NCI-H1694 (cell line): Measurements from ENCODE around the gene GNG12.
A peak's percentile ranks its signal among the peaks of the same experiment; 100 is the strongest.

Experiments
- DNase-seq: peaks from one replicate; lab custom pipeline; 2025; lab: John Stamatoyannopoulos, UW

GNG12 gene

GRCh38 chr1:67815303-67816094 is 17.8 kb downstream of the GNG12 start:
- no peak for DNase-seq

GRCh38 chr1:67814121-67814772 is 19.0 kb downstream of the GNG12 start:
- no peak for DNase-seq

GRCh38 chr1:67812226-67812625 is 21.0 kb downstream of the GNG12 start:
- no peak for DNase-seq

- no peak for DNase-seq
Observed at GRCh38 chr1:67811781-67812180, 21.5 kb downstream of the GNG12 start.

- DNase-seq = no peak
Observed at GRCh38 chr1:67809887-67810286, 23.4 kb downstream of the GNG12 start.

GRCh38 chr1:67807282-67807681 is 26.0 kb downstream of the GNG12 start:
- DNase-seq = no peak

GRCh38 chr1:67804710-67805109 is 28.6 kb downstream of the GNG12 start:
- DNase-seq = no peak

- peak; percentile 23 for DNase-seq
Observed at GRCh38 chr1:67803380-67804279, 29.6 kb downstream of the GNG12 start.

- no peak for DNase-seq
Observed at GRCh38 chr1:67802565-67802964, 30.7 kb downstream of the GNG12 start.

GRCh38 chr1:67801903-67802302 is 31.4 kb downstream of the GNG12 start:
- DNase-seq = no peak

GRCh38 chr1:67795179-67795912 is 37.9 kb downstream of the GNG12 start:
- no peak for DNase-seq

GRCh38 chr1:67793562-67793961 is 39.7 kb downstream of the GNG12 start:
- DNase-seq = no peak

- DNase-seq = no peak
Observed at GRCh38 chr1:67792741-67793458, 40.4 kb downstream of the GNG12 start.

GRCh38 chr1:67792103-67792502 is 41.2 kb downstream of the GNG12 start:
- DNase-seq = no peak

- no peak for DNase-seq
Observed at GRCh38 chr1:67791686-67792085, 41.6 kb downstream of the GNG12 start.

- no peak for DNase-seq
Observed at GRCh38 chr1:67791261-67791660, 42.0 kb downstream of the GNG12 start.

GRCh38 chr1:67790201-67790692 is 43.0 kb downstream of the GNG12 start:
- DNase-seq = no peak

- no peak for DNase-seq
Observed at GRCh38 chr1:67789551-67789950, 43.7 kb downstream of the GNG12 start.

GRCh38 chr1:67788904-67789303 is 44.4 kb downstream of the GNG12 start:
- DNase-seq = no peak

GRCh38 chr1:67788238-67788790 is 45.0 kb downstream of the GNG12 start:
- no peak for DNase-seq

GRCh38 chr1:67787746-67788145 is 45.5 kb downstream of the GNG12 start:
- DNase-seq = no peak
